Activated B cell treated with CpG ODN at 0.5 μM for 24 hours (primary cell): ENCODE data around the gene HDAC11. TPM values are rescaled to one million over a fixed set of nuclear protein-coding genes. Genes with fewer than 3 reads are reported as not detected.

Experiments
- ATAC-seq: fragments of 200-7000 bp; cut with Tn5 transposase; one replicate; pipeline ENCODE4 v1.10.0; 2021; ENCODE audit warnings: low read depth, mild to moderate bottlenecking, moderate library complexity
- CTCF ChIA-PET: fragments of 350-600 bp; sonication (Branson Sonifier 250); formaldehyde crosslinking; loops from one replicate; lab custom pipeline; 2021; ENCODE audit warnings: antibody characterized with exemption; lab: Charles Lee
- POLR2A ChIA-PET: fragments of 350-600 bp; sonication (Branson Sonifier 250); formaldehyde crosslinking; loops from one replicate; lab custom pipeline; 2021; ENCODE audit warnings: antibody characterized with exemption; lab: Charles Lee
- DNase-seq: peaks from one replicate; pipeline ENCODE4 v3.0.0; 2022
- H3K27ac Mint-ChIP-seq: one replicate; pipeline ENCODE4 v1.8.0; 2020; ENCODE audit warnings: mixed read lengths
- H3K27me3 Mint-ChIP-seq: one replicate; pipeline ENCODE4 v1.8.0; 2021; ENCODE audit warnings: mixed read lengths
- H3K36me3 Mint-ChIP-seq: one replicate; pipeline ENCODE4 v1.8.0; 2021; ENCODE audit warnings: low read depth, mixed read lengths
- H3K4me1 Mint-ChIP-seq: one replicate; pipeline ENCODE4 v1.8.0; 2021; ENCODE audit warnings: mixed read lengths
- H3K4me3 Mint-ChIP-seq: one replicate; pipeline ENCODE4 v1.8.0; 2020; ENCODE audit warnings: mild to moderate bottlenecking, mixed read lengths
- H3K9me3 Mint-ChIP-seq: one replicate; pipeline ENCODE4 v1.8.0; 2020; ENCODE audit warnings: mixed read lengths
- CTCF ChIP-seq: fragments of 200-600 bp; IDR thresholded peaks from one replicate; pipeline ENCODE4 v1.8.0; 2022; ENCODE audit warnings: antibody characterized with exemption, mild to moderate bottlenecking
- intact Hi-C: fragments of 100-400 bp; cut with micrococcal nuclease; formaldehyde crosslinking; loops from one replicate; pipeline ENCODE4 v1.15.1; 2024
- total RNA-seq: library from RNA; stranded (reverse); gene quantifications from 2 replicates; pipeline ENCODE4 v1.2.3, GENCODE V29; 2022

The HDAC11 gene
- total RNA-seq, 1 donor from 2014 or later = 2.5 TPM

- no peak for TF ChIP-seq CTCF
- H3K4me3 Mint-ChIP-seq = no peak overlapping the region
- H3K36me3 Mint-ChIP-seq = no peaks in the 10 kb centered on the region
- no peak overlapping the region for H3K27ac Mint-ChIP-seq
- ChIA-PET POLR2A (no interaction called here), CTCF (no interaction called here)
- no peaks in the 10 kb centered on the region for H3K9me3 Mint-ChIP-seq
- ATAC-seq (no peak), DNase-seq (no peak)
- H3K4me1 Mint-ChIP-seq = no peaks in the 10 kb centered on the region
- H3K27me3 Mint-ChIP-seq = peaks cover 1% of the 10 kb centered on the region
- intact Hi-C loops = no loop called here
Observed at GRCh38 chr3:13512451-13512850, 32.3 kb downstream of the HDAC11 start.

GRCh38 chr3:13513051-13513912 lies 33.2 kb downstream of the HDAC11 start:
- H3K4me3 Mint-ChIP-seq = no peak overlapping the region
- CTCF ChIA-PET = no interaction called here
- DNase-seq (no peak), ATAC-seq (no peak)
- no peak for TF ChIP-seq CTCF
- H3K27ac Mint-ChIP-seq = no peak overlapping the region
- H3K4me1 Mint-ChIP-seq = no peaks in the 10 kb centered on the region
- intact Hi-C loops = no loop called here
- no peaks in the 10 kb centered on the region for H3K36me3 Mint-ChIP-seq
- H3K9me3 Mint-ChIP-seq = no peaks in the 10 kb centered on the region
- POLR2A ChIA-PET = no interaction called here
- peaks cover 1% of the 10 kb centered on the region for H3K27me3 Mint-ChIP-seq

GRCh38 chr3:13513913-13514517 lies 33.9 kb downstream of the HDAC11 start:
- Mint-ChIP-seq H3K27ac (no peak overlapping the region), H3K4me3 (no peak overlapping the region), H3K9me3 (no peaks in the 10 kb centered on the region), H3K4me1 (no peaks in the 10 kb centered on the region), H3K36me3 (no peaks in the 10 kb centered on the region), H3K27me3 (peaks cover 2% of the 10 kb centered on the region)
- ChIA-PET CTCF (interaction anchor here (1.5 to 2.8 kb wide), 2 partner anchors 18 to 134 kb away, joined by 3 to 8 read pairs; no protein-coding TSS in a partner anchor), POLR2A (no interaction called here)
- ATAC-seq (no peak), DNase-seq (no peak)
- TF ChIP-seq CTCF = no peak
- intact Hi-C loops = no loop called here

GRCh38 chr3:13514639-13515435 lies 34.7 kb downstream of the HDAC11 start:
- ATAC-seq = no peak
- POLR2A ChIA-PET = no interaction called here
- no peak for DNase-seq
- CTCF ChIA-PET = interaction anchor here (1.5 to 2.8 kb wide), 2 partner anchors 18 to 133 kb away, joined by 3 to 8 read pairs; no protein-coding TSS in a partner anchor
- intact Hi-C loops = no loop called here
- no peak for TF ChIP-seq CTCF
- H3K27me3 Mint-ChIP-seq = peaks cover 3% of the 10 kb centered on the region
- H3K4me1 Mint-ChIP-seq = no peaks in the 10 kb centered on the region
- no peak overlapping the region for H3K27ac Mint-ChIP-seq
- no peaks in the 10 kb centered on the region for H3K9me3 Mint-ChIP-seq
- H3K36me3 Mint-ChIP-seq = no peaks in the 10 kb centered on the region
- H3K4me3 Mint-ChIP-seq = no peak overlapping the region
